C4-2B (cell line): Measurements from ENCODE around the gene MYLIP.

Experiments used
- ZFX ChIP-seq: fragments of 450-650 bp; IDR thresholded peaks from 2 replicates; pipeline ENCODE4 v1.6.1; 2017
- TF ChIP-seq, protein P1 (sequence below): fragments of 450-650 bp; conservative IDR thresholded peaks from 2 replicates; pipeline ENCODE4 v1.5.1; 2017; ENCODE audit warnings: mild to moderate bottlenecking

- TF ChIP-seq, protein P1, sequence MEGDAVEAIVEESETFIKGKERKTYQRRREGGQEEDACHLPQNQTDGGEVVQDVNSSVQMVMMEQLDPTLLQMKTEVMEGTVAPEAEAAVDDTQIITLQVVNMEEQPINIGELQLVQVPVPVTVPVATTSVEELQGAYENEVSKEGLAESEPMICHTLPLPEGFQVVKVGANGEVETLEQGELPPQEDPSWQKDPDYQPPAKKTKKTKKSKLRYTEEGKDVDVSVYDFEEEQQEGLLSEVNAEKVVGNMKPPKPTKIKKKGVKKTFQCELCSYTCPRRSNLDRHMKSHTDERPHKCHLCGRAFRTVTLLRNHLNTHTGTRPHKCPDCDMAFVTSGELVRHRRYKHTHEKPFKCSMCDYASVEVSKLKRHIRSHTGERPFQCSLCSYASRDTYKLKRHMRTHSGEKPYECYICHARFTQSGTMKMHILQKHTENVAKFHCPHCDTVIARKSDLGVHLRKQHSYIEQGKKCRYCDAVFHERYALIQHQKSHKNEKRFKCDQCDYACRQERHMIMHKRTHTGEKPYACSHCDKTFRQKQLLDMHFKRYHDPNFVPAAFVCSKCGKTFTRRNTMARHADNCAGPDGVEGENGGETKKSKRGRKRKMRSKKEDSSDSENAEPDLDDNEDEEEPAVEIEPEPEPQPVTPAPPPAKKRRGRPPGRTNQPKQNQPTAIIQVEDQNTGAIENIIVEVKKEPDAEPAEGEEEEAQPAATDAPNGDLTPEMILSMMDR = no peak
- TF ChIP-seq ZFX = no peak
Measured at GRCh38 chr6:16177881-16178280, 49.0 kb downstream of the MYLIP start.
